Omental fat pad (tissue), 4 donors: ENCODE results near the gene ITGA8. TPM values are rescaled to one million over a fixed set of nuclear protein-coding genes. Genes with fewer than 3 reads are reported as not detected.

ENCODE experiments used
- ATAC-seq: fragments of 150-250 bp; one replicate; pipeline ENCODE4 v1.9.1; 2016; ENCODE audit warnings: mild to moderate bottlenecking, moderate library complexity; ENCODE audit not compliant: low FRiP score
- DNase-seq: peaks from one replicate; pipeline ENCODE4 v3.0.0-alpha.2; 2019; ENCODE audit warnings: low spot score
- total RNA-seq, 4 donors: library from RNA; depleted of rRNA; stranded (reverse); fragments of >200 nt; gene quantifications; one replicate each; pipeline ENCODE4 v1.1.0, GENCODE V29; 2016
- TF ChIP-seq, protein P1 (sequence below), 3 donors: fragments of 450-650 bp; IDR thresholded peaks; one replicate each; pipeline ENCODE4 v1.5.1; 2016 to 2017; ENCODE audit warnings: antibody characterized with exemption in 3 of 3, mild to moderate bottlenecking in 3 of 3, moderate library complexity in 2 of 3

The ITGA8 gene
- total RNA-seq, 4 donors from 2014 or later = 1.1 to 13.9 (median 2.2) TPM

DNA sequence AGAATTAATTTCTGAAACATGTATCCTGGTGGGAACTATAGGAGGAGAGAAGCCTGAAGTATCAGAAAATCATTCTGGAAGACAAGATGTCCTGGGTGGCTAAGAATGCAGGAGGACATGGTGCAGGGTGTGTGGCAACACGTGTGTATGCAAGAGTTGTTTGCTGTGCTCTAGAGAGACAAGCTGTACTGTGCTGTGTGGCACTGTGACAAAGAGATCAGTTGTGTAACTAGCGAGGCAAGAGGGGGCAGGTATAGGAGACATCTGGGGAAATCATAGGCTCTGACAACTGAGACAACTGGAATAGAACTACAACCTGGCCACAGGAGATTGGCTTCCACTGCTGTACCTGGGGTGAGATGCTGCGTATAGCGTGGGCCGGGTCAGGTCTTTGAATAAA, 9.3 kb downstream of the ITGA8 start:
- TF ChIP-seq, protein P1, sequence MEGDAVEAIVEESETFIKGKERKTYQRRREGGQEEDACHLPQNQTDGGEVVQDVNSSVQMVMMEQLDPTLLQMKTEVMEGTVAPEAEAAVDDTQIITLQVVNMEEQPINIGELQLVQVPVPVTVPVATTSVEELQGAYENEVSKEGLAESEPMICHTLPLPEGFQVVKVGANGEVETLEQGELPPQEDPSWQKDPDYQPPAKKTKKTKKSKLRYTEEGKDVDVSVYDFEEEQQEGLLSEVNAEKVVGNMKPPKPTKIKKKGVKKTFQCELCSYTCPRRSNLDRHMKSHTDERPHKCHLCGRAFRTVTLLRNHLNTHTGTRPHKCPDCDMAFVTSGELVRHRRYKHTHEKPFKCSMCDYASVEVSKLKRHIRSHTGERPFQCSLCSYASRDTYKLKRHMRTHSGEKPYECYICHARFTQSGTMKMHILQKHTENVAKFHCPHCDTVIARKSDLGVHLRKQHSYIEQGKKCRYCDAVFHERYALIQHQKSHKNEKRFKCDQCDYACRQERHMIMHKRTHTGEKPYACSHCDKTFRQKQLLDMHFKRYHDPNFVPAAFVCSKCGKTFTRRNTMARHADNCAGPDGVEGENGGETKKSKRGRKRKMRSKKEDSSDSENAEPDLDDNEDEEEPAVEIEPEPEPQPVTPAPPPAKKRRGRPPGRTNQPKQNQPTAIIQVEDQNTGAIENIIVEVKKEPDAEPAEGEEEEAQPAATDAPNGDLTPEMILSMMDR (IDR thresholded peaks at IDR 0.05) = no peak

DNA sequence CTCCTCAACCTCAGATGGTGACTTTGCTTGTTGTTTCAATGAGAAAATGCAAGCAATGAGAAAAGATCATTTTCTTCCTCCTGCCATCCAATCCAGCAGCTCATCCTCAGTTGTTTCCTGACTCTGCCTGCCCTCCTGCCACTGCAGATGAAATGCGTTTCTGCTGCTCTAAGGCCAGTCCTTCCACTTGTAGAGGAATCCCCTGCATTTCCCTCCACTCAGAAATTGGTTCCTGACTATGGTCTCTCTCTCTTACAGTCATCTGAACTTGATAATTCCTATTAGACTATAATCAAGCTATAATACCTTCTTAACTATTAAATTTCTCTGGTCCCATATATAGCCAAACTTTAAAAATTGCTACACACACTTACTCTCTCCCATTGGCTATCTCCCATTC, 14.4 kb downstream of the ITGA8 start:
- DNase-seq (no peak), ATAC-seq (no peak)
- TF ChIP-seq, protein P1 (IDR thresholded peaks at IDR 0.05) = no peak

More for the DNA sequence above, 9.3 kb downstream of the ITGA8 start:
- DNase-seq (no peak), ATAC-seq (no peak)

DNA sequence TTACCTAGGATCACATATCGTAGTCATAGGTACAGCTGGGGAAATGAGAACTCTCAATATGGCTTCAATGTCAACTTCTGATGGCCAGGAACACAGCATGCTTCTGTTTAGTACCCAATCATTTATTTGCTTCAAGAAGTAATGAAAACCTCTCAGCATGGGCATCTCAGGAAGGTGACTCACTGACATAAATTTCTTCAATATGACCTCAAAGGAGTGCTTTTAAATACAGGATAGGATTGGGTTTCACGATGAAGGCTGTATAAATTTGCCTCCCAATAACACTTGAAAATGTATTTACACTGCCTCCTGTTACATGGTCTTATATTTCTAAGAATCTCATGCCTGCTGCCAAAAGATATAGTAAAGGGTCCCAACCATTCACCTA, 15.1 kb downstream of the ITGA8 start:
- ATAC-seq = no peak

DNA sequence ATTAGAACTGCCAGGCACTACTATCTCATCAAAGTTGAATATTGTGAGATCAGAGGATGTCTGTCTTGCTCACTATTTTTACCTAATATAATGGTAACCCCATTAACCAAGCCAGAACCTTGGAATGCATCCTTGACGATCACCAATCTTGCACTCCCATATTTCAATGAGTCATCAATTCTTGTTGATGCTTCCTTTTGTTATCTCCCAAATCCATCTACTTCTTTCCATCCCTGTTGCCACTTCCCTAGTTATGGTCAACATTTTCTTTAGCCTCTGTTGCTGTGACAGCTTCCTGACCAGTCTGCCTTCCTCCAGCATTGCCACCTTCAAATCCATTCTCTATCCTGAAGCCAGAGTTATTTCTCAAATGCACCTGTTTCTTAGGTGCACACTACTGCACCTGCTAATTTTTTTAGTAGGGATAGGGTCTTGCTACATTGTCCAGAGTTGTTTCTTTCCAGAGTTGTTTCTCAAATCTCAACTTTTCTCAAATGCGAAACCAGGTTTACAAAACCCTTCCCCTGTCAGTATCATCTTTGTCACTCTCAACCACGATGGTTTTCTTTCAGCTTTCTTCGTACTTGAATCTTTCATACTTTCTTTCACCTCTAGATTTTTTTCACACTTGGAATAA, 15.7 kb downstream of the ITGA8 start:
- ATAC-seq = no peak
- TF ChIP-seq, protein P1 (IDR thresholded peaks at IDR 0.05) = no peak

More for the DNA sequence above, 15.1 kb downstream of the ITGA8 start:
- TF ChIP-seq, protein P1 (IDR thresholded peaks at IDR 0.05) = no peak
- DNase-seq = no peak

DNA sequence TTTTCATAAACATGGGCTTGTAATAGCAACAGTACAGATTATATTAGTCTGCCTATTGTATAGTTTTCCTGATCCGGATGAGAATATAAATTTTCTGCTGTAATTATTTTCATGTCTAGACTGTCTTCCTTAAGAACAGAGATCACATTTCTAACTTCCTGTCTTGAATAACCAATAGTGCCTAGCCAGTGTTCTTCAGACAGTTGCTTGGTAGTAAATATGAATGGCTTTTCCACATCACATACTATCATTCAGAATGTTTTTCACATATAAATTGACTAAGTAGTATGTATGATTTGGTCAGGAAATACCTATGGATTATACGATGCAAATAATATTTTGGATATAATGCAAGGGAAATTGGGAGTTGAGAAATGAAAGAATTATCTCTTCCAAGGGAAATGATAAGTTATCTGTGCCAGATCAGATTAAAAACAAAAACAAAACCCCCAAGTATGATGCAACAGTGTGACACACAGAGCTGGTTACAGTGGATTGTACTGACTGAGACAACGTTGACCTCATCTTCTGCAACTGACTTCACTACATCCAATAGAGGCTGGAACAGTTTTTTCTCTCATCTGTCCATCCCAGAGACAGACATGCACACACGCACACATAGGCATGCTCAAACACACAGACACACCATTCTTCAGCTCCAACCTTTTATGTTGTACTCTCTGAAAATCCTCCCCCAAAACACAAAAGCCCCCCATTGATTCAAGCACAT, 16.4 kb downstream of the ITGA8 start:
- TF ChIP-seq, protein P1 (IDR thresholded peaks at IDR 0.05) = no peak
- ATAC-seq (no peak), DNase-seq (no peak)

More for the DNA sequence above, 15.7 kb downstream of the ITGA8 start:
- no peak for DNase-seq

DNA sequence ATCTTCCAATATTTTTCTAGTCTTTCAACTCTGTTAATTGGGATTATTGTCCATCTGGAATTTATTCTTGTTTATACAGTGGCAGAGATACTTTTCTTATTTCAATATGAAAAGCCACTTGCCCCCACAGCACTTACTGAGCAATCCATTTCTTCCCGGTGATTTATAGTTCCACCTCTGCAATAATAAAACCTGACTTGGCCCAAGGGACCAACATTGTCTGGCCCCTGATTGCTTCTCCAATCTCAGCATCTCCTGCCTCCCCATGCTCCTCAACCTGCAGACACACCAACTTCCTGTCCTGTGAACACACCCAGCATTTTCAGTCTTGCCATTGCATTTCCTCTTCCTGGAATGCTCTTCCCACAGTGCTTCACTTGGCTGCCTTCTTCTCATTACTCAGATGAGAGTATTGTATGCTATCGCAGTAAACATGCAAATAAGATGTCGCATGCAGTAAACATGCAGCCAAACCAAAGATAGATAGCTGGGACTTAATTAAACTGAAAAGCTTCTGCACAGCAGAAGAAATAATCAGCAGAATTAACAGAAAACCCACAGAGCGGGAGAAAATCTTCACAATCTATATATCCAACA, 19.5 kb downstream of the ITGA8 start:
- ATAC-seq (no peak), DNase-seq (no peak)
- TF ChIP-seq, protein P1 (IDR thresholded peaks at IDR 0.05) = no peak
